ENCODE data around the gene ZCCHC10. TPM values are rescaled to one million over a fixed set of nuclear protein-coding genes. Genes with fewer than 3 reads are reported as not detected.

Gene ZCCHC10
- total RNA-seq (2013; cell fraction: nucleolus; rRNA removed), result 5.1 and 6.8 TPM in 2 replicates
- total RNA-seq (2014; rRNA removed), result 16.1 and 16.8 TPM in 2 replicates
- total RNA-seq (2014; rRNA removed; fragmentation: Illumina TruSeq; extraction: Trizol), result 33.2 and 35.1 TPM in 2 replicates
- 22.9 and 25.8 TPM in 2 replicates for total RNA-seq (2021)
- polyA plus RNA-seq (2011; ENCODE audit: low read depth), result 77.6 TPM
- polyA plus RNA-seq (2011; rRNA removed), result 61.9 and 65.4 TPM in 2 replicates
- polyA plus RNA-seq (2011; cell fraction: cytosol; rRNA removed), result 29.7 and 40.7 TPM in 2 replicates
- polyA plus RNA-seq (2011; cell fraction: nucleus; rRNA removed), result 16.4 and 19.1 TPM in 2 replicates
- polyA plus RNA-seq (2012), result 28.7 and 50.2 TPM in 2 replicates
- 54.6 and 59.8 TPM in 2 replicates for polyA plus RNA-seq (2014; fragmentation: Illumina TruSeq; extraction: Trizol)
- polyA plus RNA-seq (2014; fragmentation: Nextera tagmentation; extraction: Ambion mirVana), result 100 to 1,000 TPM; 114 to 117 TPM
- 16.7 and 29.7 TPM in 2 replicates for polyA plus RNA-seq (2014; rRNA removed)
- 10 to 100 TPM; 52.3 to 66.1 TPM for polyA plus RNA-seq (2016; fragmentation: Nextera tagmentation; extraction: Ambion mirVana)
- polyA minus RNA-seq (2011; rRNA and poly(A)+ RNA removed), result 21.1 and 23.9 TPM in 2 replicates
- polyA minus RNA-seq (2011; cell fraction: cytosol; rRNA and poly(A)+ RNA removed), result 9.5 and 10.4 TPM in 2 replicates
- 2.1 and 3.4 TPM in 2 replicates for polyA minus RNA-seq (2011; cell fraction: nucleus; rRNA and poly(A)+ RNA removed)
- percentile 75 among the genes with signal in this experiment for Bru-seq, nascent RNA
- BruChase-seq, experiment 1, labeled RNA remaining after a 6-hour chase, result percentile 72 among the genes with signal in this experiment
- percentile 77 among the genes with signal in this experiment for BruChase-seq, experiment 2, labeled RNA remaining after a 2-hour chase
- long read RNA-seq, experiment 1, transcript ZCCHC10-201 (4 exons, 2,178 nt), result major isoform, 11 of 25 reads
- long read RNA-seq, experiment 1, partial matches to known transcripts, result 1 of 25 reads
- long read RNA-seq, experiment 1, other reads (novel, unspliced or antisense), result 6 of 25 reads
- long read RNA-seq, experiment 2, transcript ZCCHC10-201 (4 exons, 2,178 nt), result major isoform, 40 of 107 reads
- long read RNA-seq, experiment 2, transcript ZCCHC10-207 (5 exons, 1,070 nt), result minor isoform, 24 of 107 reads
- long read RNA-seq, experiment 2, transcript ZCCHC10-206 (4 exons, 608 nt), result minor isoform, 12 of 107 reads
- long read RNA-seq, experiment 2, transcript ZCCHC10-209 (5 exons, 794 nt), result minor isoform, 9 of 107 reads
- long read RNA-seq, experiment 2, partial matches to known transcripts, result 4 of 107 reads
- long read RNA-seq, experiment 2, other reads (novel, unspliced or antisense), result 10 of 107 reads

- WGBS (ENCODE audit: insufficient coverage, insufficient replicate concordance, low lambda C conversion rate, missing lambda C conversion rate), result under 1% methylated on average over 53 of the region's 53 CpGs
- Histone ChIP-seq H3K4me2 (ENCODE audit: control insufficient read depth, insufficient read depth) (peak within 1 kb of the TSS; percentile 64), H2AFZ (ENCODE audit: control insufficient read depth, low read depth, low read length) (peak within 1 kb of the TSS; percentile 93), H4K20me1 (ENCODE audit: control insufficient read depth, insufficient read depth) (no peaks in the 10 kb centered on the region), H3K9ac (ENCODE audit: control insufficient read depth, insufficient read depth, low read length) (peak within 1 kb of the TSS; percentile 96), H3K4me3 (peak within 1 kb of the TSS; percentile 99), H3K36me3 (ENCODE audit: control insufficient read depth in 2 of 2, insufficient read depth in 2 of 2, low read length in 1 of 2) (peaks cover 0 to 4% of the 10 kb centered on the region in 2 experiments; a peak in 2 of 4 replicates), H3K4me1 (ENCODE audit: control insufficient read depth, insufficient read depth, low read length) (0 out of 2 replicates have a peak, but pooled peaks cover 5% of the 10 kb centered on the region), H3K79me2 (ENCODE audit: control insufficient read depth, insufficient read depth, low read length) (peaks cover 24% of the 10 kb centered on the region), H3K9me3 (replicated peaks; ENCODE audit: control insufficient read depth, insufficient read depth, low read length) (no peaks in the 10 kb centered on the region), H3K27ac (ENCODE audit: control insufficient read depth, insufficient read depth) (peak within 1 kb of the TSS; percentile 73), H3K27me3 (replicated peaks in 1 of 2; ENCODE audit: control insufficient read depth in 2 of 2, insufficient read depth in 2 of 2, low read length in 1 of 2) (no peaks in the 10 kb centered on the region)
- ChIA-PET POLR2A (interaction anchor here (0.6 to 1.5 kb wide), 6 partner anchors 10 to 91 kb away, joined by 3 to 5 read pairs (median 4); partner anchors contain the start of genes AFF4 and HSPA4), RAD21 (ENCODE audit: unreplicated experiment) (interaction anchor here (0.5 to 2.2 kb wide), 5 partner anchors 9 to 79 kb away, joined by 3 to 8 read pairs (median 4); no protein-coding TSS in a partner anchor), SMC1A (ENCODE audit: uncharacterized antibody, unreplicated experiment) (interaction anchor here (0.6 to 3.0 kb wide), 9 partner anchors 11 to 1076 kb away, joined by 3 to 8 read pairs (median 3); partner anchors contain the start of gene HSPA4), CTCF (interaction anchor here (0.9 to 1.5 kb wide), 3 partner anchors 9 to 162 kb away, joined by 3 read pairs; no protein-coding TSS in a partner anchor)
- in situ Hi-C loops (cut with MboI) (no loop called here), intact Hi-C loops (cut with micrococcal nuclease; ENCODE audit: unreplicated experiment) (loop anchor here (2.0 kb wide), 1 partner anchor 25 kb away; no protein-coding TSS in a partner anchor)
- BruUV-seq (replicated peaks), result TSS peak; percentile 87
- DNase-seq (ENCODE audit: low read depth, low spot score) (peak; percentile 56), FAIRE-seq (peak; percentile 78), ATAC-seq (peak; percentile 98)
- peak; percentile 95 for TF ChIP-seq ASH2L (IDR thresholded peaks at IDR 0.05; ENCODE audit: borderline replicate concordance, low read depth)
- TF ChIP-seq SMARCA5 (IDR thresholded peaks at IDR 0.05), result no peak
- TF ChIP-seq POLR2AphosphoS2 (IDR thresholded peaks at IDR 0.05; ENCODE audit: low read depth, low read length), result 0 out of 2 replicates have a peak, but pooled peaks have one; percentile 68
- 0 out of 2 replicates have a peak, but pooled peaks have one; percentile 34 for TF ChIP-seq BACH1 (IDR thresholded peaks at IDR 0.05; ENCODE audit: borderline replicate concordance)
- peak; percentile 97 for TF ChIP-seq YY1 (IDR thresholded peaks at IDR 0.05; ENCODE audit: low read depth, low read length)
- no peak for TF ChIP-seq TCF12 (IDR thresholded peaks at IDR 0.05; ENCODE audit: low read depth, low read length)
- peak; percentile 52 for TF ChIP-seq HDAC6 (IDR thresholded peaks at IDR 0.05; ENCODE audit: unreplicated experiment)
- TF ChIP-seq SPI1 (IDR thresholded peaks at IDR 0.05; ENCODE audit: borderline replicate concordance, insufficient read depth, low read depth, low read length), result no peak; the same call in 1 of the 2 replicates
- TF ChIP-seq, protein P1, sequence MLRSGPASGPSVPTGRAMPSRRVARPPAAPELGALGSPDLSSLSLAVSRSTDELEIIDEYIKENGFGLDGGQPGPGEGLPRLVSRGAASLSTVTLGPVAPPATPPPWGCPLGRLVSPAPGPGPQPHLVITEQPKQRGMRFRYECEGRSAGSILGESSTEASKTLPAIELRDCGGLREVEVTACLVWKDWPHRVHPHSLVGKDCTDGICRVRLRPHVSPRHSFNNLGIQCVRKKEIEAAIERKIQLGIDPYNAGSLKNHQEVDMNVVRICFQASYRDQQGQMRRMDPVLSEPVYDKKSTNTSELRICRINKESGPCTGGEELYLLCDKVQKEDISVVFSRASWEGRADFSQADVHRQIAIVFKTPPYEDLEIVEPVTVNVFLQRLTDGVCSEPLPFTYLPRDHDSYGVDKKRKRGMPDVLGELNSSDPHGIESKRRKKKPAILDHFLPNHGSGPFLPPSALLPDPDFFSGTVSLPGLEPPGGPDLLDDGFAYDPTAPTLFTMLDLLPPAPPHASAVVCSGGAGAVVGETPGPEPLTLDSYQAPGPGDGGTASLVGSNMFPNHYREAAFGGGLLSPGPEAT (IDR thresholded peaks at IDR 0.05; ENCODE audit: low read depth), result peak; percentile 85
- TF ChIP-seq CBX5 (IDR thresholded peaks at IDR 0.05; ENCODE audit: low read depth), result peak; percentile 77; the same call in 1 of the 2 replicates
- TF ChIP-seq TAF1 (IDR thresholded peaks at IDR 0.05; ENCODE audit: borderline replicate concordance, low read depth, low read length), result peak; percentile 88
- no peak for TF ChIP-seq ZNF24 (IDR thresholded peaks at IDR 0.05)
- peak; percentile 40; the same call in 1 of the 2 replicates for TF ChIP-seq HCFC1 (IDR thresholded peaks at IDR 0.05; ENCODE audit: low read length)
- TF ChIP-seq MLLT1 (IDR thresholded peaks at IDR 0.05), result peak; percentile 32; the same call in 1 of the 2 replicates
Measured at GRCh38 chr5:133025804-133026663, at the start of gene ZCCHC10. TSS of gene ZCCHC10 (minus strand) at chr5:133026549. CDS start at chr5:133026537, 12 bp downstream.
